Panc1 (cell line): Measurements from ENCODE around the gene MYLIP. TPM values are rescaled to one million over a fixed set of nuclear protein-coding genes. Genes with fewer than 3 reads are reported as not detected.

Experiments used
- ATAC-seq: fragments of 200-7000 bp; cut with Tn5 transposase; 2 replicates; pipeline ENCODE4 v1.9.1; 2020; ENCODE audit warnings: mild to moderate bottlenecking, moderate library complexity
- BruUV-seq: library from RNA; stranded (reverse); fragments of 400-500 nt; replicated peaks from 2 replicates; lab custom pipeline; 2021; lab: Mats Ljungman, UMichigan
- CTCF ChIA-PET: fragments of 300-600 bp; sonication (Branson Sonifier 250); formaldehyde crosslinking; loops from one replicate; lab custom pipeline; 2022; ENCODE audit warnings: antibody characterized with exemption; lab: Charles Lee
- POLR2A ChIA-PET: fragments of 300-600 bp; sonication (Branson Sonifier 250); formaldehyde crosslinking; loops from one replicate; lab custom pipeline; 2022; ENCODE audit warnings: antibody characterized with exemption; lab: Charles Lee
- DNase-seq: peaks from one replicate; pipeline ENCODE4 v3.0.0-alpha.2; 2010; ENCODE audit warnings: low read depth, low spot score
- H3K27ac ChIP-seq: 2 replicates; pipeline ENCODE4 v1.5.1; 2011; ENCODE audit warnings: mild to moderate bottlenecking, low read length, inconsistent platforms
- H3K27me3 ChIP-seq: fragments of 200-500 bp; sonication (Bioruptor generic); 2 replicates; pipeline ENCODE4 v1.6.0; 2014; ENCODE audit warnings: low read length, inconsistent platforms; ENCODE audit not compliant: control insufficient read depth, insufficient read depth
- H3K36me3 ChIP-seq: fragments of 200-500 bp; sonication (Bioruptor generic); 2 replicates; pipeline ENCODE4 v1.5.1; 2014; ENCODE audit warnings: inconsistent platforms, mild to moderate bottlenecking, low read length, moderate library complexity; ENCODE audit not compliant: control insufficient read depth, insufficient read depth
- H3K4me1 ChIP-seq: 2 replicates; pipeline ENCODE4 v1.5.1; 2011; ENCODE audit warnings: inconsistent platforms, mild to moderate bottlenecking, low read length, moderate library complexity; ENCODE audit not compliant: control insufficient read depth, insufficient read depth
- H3K4me3 ChIP-seq, 2 experiments: 2 replicates each; pipeline ENCODE4 v1.5.1; 2011 to 2012; ENCODE audit warnings: low read depth in 2 of 2, low read length in 2 of 2, mild to moderate bottlenecking in 2 of 2, inconsistent platforms in 1 of 2, moderate library complexity in 1 of 2
- H3K9me3 ChIP-seq: fragments of 200-500 bp; sonication (Bioruptor generic); 2 replicates; pipeline ENCODE4 v1.5.1; 2014; ENCODE audit warnings: low read depth, mild to moderate bottlenecking, inconsistent platforms, low read length, moderate library complexity; ENCODE audit not compliant: control insufficient read depth, insufficient read depth
- CTCF ChIP-seq: fragments of 450-650 bp; IDR thresholded peaks from 2 replicates; pipeline ENCODE4 v1.5.1; 2017; ENCODE audit warnings: mild to moderate bottlenecking
- POLR2AphosphoS5 ChIP-seq: IDR thresholded peaks from 2 replicates; pipeline ENCODE4 v1.6.1; 2012; ENCODE audit warnings: mild to moderate bottlenecking, low read depth, low read length, moderate library complexity
- REST ChIP-seq, 2 experiments: IDR thresholded peaks; 2 replicates each; pipeline ENCODE4 v1.6.1; 2011 to 2012; ENCODE audit warnings: low read depth in 2 of 2, control low read depth in 1 of 2, low read length in 1 of 2, mild to moderate bottlenecking in 1 of 2, moderate library complexity in 1 of 2; ENCODE audit not compliant: insufficient read depth in 1 of 2
- SIN3A ChIP-seq: IDR thresholded peaks from 2 replicates; pipeline ENCODE4 v1.6.1; 2012; ENCODE audit warnings: low read depth, mild to moderate bottlenecking, low read length, moderate library complexity, borderline replicate concordance; ENCODE audit not compliant: insufficient read depth
- TCF7L2 ChIP-seq: IDR thresholded peaks from 2 replicates; pipeline ENCODE4 v1.6.1; 2011; ENCODE audit warnings: mild to moderate bottlenecking, low read depth, low read length, inconsistent platforms
- in situ Hi-C: cut with HindIII; loops from 2 replicates; pipeline ENCODE4 v1.10.0; 2016; ENCODE audit warnings: low sequenced_read_pairs, low pct_unique_long_range_greater_than_20kb
- intact Hi-C: fragments of 100-400 bp; cut with micrococcal nuclease; formaldehyde crosslinking; loops from one replicate; pipeline ENCODE4 v1.10.0; 2022; ENCODE audit not compliant: unreplicated experiment
- total RNA-seq: library from RNA; stranded (reverse); gene quantifications from one replicate; pipeline ENCODE4 v1.2.1, GENCODE V29; 2021; ENCODE audit not compliant: unreplicated experiment

The MYLIP gene
- total RNA-seq, 1 experiment from 2014 or later: 12.7 TPM

DNA sequence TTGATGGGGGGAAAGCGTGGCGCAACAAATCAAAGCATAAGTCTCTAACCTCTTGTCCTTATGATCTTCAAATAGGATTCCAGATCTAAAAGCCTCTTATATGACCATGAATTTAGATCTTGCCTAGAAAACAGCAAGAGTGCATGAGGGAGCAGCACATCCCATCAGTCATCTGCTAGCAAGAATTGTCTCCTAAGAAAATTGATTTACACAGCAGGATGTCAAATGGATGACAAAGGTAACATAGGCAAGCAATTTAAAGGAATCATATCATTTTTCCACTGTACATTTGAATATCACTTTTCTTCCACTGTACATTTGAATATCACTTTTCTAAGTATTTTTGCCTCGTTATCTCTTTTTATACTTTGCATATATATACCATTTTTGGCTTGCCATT, 7.5 kb upstream of the MYLIP start:
- in situ Hi-C loops (no loop called here), intact Hi-C loops (no loop called here)
- ChIA-PET POLR2A (no interaction called here), CTCF (no interaction called here)
- peaks cover 17% of the 10 kb centered on the region for H3K27me3 ChIP-seq
- TF ChIP-seq TCF7L2 (no peak), REST (IDR thresholded peaks at IDR 0.05; ENCODE audit: insufficient read depth in 1 of 2, low read depth in 2 of 2, low read length in 1 of 2) (no peak), CTCF (no peak), POLR2AphosphoS5 (no peak), SIN3A (no peak)
- no peaks in the 10 kb centered on the region for H3K9me3 ChIP-seq
- BruUV-seq: no TSS peak
- H3K4me1 ChIP-seq: no peaks in the 10 kb centered on the region
- H3K27ac ChIP-seq: no peak overlapping the region
- no peaks in the 10 kb centered on the region for H3K36me3 ChIP-seq
- DNase-seq: no peak
- no peak for ATAC-seq
- no peak overlapping the region for H3K4me3 ChIP-seq

- Histone ChIP-seq H3K4me3 (no peak overlapping the region), H3K9me3 (no peaks in the 10 kb centered on the region), H3K27ac (no peak overlapping the region), H3K4me1 (no peaks in the 10 kb centered on the region), H3K36me3 (no peaks in the 10 kb centered on the region), H3K27me3 (peaks cover 17% of the 10 kb centered on the region)
- in situ Hi-C loops: no loop called here
- ATAC-seq (no peak), DNase-seq (no peak)
- POLR2A ChIA-PET: no interaction called here
- no TSS peak for BruUV-seq
- TF ChIP-seq SIN3A: no peak
- TF ChIP-seq CTCF: no peak
- TF ChIP-seq TCF7L2: no peak
- TF ChIP-seq REST (IDR thresholded peaks at IDR 0.05; ENCODE audit: insufficient read depth in 1 of 2, low read depth in 2 of 2, low read length in 1 of 2): no peak
- no peak for TF ChIP-seq POLR2AphosphoS5
- CTCF ChIA-PET: no interaction called here
- intact Hi-C loops: no loop called here
Observed at GRCh38 chr6:16122197-16122596, 6.7 kb upstream of the MYLIP start.
